CD4-positive, alpha-beta T cell treated with Interleukin-10 for 1 hour (primary cell): ENCODE data around the gene PRRC2B.

ENCODE experiments used
- DNase-seq: peaks from one replicate; pipeline ENCODE4 v3.0.0-alpha.2; 2020

PRRC2B gene

DNA sequence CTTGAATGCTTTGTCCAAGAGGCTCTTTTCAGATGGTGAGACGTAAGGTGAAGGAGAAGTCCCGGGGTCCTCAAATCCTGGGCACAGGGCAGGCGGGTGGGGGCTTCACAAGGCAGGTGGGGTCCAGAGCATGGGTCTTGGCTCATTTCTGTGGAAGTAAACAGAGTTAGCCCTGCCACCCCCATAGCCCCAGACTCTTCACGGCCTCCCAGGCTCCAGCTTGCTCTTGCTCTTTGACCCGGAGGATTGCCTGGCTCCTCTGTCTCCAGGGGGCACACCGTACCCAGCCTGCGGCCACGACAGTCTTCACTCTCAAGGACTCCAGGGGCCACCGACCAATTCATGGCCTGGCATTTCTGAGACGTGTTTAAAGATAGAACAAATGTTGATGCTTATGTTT is 80.0 kb downstream of the PRRC2B start:
- no peak for DNase-seq

DNA sequence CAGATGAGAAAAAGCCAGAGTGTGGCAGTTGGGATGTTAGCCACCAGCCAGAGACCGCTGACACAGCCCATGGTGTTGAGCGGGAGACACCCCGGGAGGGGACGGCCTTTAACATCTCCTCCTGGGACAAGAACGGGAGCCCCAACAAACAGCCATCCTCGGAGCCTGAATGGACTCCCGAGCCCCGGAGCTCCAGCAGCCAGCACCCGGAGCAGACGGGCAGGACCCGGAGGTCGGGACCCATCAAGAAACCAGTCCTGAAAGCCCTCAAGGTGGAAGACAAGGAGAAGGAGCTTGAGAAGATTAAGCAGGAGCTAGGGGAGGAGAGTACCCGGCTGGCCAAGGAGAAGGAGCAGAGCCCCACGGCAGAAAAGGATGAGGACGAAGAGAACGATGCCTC is 80.8 kb downstream of the PRRC2B start:
- no peak for DNase-seq

DNA sequence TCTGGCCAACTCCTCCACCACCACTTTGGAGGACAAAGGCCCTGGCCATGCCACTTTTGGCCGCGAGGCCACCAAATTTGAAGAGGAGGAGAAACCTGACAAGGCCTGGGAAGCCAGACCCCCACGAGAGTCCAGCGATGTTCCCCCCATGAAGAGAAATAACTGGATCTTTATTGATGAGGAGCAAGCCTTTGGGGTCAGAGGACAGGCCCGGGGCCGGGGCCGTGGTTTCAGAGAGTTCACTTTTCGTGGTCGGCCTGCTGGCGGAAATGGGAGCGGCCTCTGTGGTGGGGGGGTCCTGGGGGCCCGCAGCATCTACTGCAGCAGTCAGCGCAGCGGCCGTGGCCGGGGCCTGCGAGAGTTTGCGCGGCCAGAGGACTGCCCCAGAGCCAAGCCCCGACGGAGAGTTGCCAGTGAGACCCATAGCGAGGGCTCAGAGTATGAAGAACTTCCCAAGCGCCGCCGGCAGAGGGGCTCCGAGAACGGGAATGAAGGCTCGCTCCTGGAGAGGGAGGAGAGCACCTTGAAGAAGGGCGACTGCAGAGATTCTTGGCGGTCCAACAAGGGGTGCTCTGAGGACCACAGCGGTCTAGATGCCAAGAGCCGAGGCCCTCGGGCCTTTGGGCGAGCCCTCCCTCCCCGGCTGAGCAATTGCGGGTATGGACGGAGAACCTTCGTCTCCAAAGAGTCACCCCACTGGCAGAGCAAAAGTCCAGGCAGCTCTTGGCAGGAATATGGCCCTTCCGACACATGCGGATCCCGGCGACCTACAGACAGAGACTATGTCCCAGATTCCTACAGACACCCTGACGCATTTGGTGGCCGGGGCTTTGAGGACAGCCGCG is 81.4 kb downstream of the PRRC2B start:
- DNase-seq: no peak

DNA sequence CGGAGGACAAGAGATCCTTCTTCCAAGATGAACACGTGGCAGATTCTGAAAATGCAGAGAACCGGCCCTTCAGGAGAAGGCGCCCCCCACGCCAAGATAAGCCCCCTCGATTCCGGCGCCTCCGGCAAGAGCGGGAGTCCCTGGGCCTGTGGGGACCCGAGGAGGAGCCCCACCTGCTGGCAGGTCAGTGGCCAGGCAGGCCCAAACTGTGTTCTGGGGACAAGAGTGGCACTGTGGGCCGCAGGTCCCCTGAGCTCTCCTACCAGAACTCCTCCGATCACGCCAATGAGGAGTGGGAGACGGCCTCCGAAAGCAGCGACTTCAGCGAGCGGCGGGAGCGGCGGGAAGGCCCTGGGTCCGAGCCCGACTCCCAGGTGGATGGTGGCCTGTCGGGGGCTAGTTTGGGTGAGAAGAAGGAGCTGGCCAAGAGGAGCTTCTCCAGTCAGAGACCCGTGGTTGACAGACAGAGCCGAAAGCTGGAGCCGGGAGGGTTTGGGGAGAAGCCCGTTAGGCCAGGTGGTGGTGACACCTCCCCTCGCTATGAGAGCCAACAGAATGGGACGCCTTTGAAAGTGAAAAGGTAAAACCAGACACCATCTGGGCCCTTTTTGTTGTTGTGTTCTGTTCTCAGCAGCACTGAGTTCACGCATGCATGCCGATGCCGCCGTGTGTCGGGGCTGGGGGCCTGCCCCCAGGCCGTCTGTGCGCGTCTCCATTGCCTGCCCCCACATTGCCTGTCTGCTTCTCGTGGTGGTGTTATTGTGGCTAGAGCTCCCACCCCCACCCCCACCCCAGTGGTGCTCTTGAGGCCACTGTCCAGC is 82.3 kb downstream of the PRRC2B start:
- DNase-seq: no peak

DNA sequence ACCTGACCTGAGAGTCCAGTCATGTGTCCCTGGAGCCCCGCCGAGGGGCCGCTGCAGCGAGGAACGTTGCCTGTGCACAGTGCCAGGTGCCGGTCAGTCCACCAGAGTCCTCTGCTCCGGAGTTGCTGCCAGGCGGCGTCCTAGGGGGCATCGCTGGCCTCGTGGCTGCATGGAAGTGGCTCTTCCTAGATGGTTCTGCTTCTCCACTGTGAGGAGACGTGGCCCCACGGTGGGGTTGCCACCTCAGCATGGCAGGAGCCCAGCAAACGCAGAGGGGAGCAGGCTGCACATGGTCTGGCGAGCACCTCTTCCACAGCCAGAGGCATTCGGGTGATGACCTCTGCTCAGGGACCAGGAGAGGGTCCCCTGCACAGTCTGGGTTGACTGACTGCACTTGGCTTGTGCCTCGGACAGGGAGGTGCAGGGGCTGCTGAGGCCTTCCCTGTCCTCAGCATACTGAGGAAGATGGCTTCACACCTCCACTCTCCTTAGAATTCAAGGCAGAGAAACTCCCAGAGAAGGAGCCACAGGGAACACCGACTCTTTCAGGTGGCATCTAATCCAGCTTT is 83.0 kb downstream of the PRRC2B start:
- no peak for DNase-seq

DNA sequence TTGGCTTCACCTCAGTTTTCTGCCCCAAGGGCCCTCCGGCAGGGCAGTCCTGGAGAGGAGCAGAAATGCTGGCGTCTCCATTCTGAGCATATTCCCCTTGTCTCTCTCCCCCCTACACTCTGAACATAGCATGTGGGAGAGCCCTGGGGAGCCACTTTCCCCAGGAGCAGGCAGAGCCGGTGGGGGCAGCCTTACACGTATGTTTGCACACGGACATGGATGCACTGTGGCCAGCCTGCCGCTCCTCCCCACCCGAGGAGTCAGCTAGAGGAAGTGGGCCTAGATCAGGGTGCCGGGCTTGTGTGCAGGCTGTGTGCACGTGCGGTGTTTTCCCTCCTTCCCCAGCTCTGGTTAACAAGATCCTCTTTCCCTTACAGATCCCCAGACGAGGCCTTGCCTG is 83.5 kb downstream of the PRRC2B start:
- no peak for DNase-seq

DNA sequence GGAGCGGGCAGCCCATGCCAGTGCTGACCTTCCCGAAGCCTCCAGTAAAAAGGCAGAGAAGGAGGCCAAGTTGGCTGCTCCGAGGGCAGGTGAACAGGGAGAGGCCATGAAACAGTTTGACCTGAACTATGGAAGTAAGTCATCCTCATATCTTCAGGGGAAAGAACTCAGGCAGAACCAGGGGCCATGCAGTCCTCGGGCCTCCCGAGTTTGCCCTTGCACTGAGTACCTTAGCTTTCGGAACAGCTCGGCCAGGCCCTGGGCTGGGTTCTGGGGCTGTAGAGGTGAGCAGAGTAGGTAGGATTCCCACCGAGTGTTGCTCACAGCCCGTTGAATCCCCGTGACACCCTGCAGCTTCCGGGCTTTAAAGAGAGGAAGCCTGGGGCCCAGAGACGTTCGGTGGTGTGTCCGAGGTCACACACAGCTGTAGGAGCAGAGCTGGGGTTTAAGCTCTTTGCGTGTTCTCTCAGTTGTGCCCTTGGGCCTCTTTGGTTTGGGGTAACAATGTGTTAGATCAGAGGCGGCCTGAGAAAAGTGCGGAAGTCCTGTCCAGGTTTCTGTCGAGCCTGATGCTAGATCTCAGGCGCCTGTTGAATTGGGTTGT is 84.0 kb downstream of the PRRC2B start:
- DNase-seq: no peak

DNA sequence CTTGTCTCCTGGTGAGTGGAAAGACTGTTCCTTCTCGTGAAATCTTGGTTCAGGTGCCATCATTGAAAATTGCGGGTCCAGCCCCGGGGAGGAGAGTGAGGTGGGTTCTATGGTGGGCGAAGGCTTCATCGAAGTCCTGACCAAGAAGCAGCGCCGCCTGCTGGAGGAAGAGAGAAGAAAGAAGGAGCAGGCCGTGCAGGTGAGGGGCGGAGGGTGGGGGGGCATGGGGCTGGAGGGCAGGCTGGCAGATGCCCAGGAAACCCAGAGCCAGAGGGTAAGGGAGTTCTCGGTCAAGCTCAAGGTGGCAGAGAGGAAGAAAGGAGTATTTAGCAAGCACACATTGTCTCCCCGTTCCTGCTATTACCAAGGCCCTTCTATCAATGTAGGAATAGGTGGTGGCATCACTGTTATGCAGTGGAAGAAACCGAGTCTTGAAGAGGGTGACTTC is 84.6 kb downstream of the PRRC2B start:
- peak; percentile 66 for DNase-seq

DNA sequence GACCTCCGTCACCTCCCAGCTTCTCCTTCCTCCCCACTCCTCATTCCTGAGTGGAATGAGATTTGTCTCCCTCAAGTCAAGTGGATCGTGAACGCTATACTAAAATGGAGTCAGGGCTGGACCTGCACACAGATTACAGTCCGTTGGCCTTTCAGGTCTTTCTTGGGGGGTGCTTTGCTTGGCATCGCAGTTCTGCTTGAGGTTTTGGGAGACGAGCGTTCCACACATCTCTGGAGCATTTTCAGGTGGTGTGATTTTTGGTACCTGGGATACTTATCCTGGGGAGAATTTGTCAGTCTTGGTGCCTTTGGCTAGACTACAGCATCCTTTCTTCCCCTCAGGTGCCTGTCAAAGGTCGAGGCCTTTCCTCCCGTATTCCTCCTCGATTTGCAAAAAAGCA is 85.0 kb downstream of the PRRC2B start:
- no peak for DNase-seq

DNA sequence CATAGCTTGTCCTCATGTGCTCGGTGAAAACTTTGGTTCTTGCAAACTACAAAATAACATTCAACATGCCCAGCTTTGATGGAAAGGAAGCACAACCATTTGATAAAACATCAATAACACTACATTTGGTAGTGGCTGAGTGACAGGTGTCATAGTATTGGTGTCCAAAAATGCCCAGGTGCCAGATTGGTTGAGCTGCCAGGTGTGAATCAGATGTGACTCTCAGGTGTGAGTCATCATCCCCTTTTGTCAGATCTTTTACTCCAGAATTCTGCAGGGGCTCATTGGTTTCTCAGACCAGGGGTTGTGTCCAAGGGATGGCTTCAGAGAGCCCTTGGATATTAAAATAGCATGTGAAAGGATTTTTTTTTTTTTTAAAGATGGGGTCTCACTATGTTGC is 86.4 kb downstream of the PRRC2B start:
- DNase-seq: no peak

DNA sequence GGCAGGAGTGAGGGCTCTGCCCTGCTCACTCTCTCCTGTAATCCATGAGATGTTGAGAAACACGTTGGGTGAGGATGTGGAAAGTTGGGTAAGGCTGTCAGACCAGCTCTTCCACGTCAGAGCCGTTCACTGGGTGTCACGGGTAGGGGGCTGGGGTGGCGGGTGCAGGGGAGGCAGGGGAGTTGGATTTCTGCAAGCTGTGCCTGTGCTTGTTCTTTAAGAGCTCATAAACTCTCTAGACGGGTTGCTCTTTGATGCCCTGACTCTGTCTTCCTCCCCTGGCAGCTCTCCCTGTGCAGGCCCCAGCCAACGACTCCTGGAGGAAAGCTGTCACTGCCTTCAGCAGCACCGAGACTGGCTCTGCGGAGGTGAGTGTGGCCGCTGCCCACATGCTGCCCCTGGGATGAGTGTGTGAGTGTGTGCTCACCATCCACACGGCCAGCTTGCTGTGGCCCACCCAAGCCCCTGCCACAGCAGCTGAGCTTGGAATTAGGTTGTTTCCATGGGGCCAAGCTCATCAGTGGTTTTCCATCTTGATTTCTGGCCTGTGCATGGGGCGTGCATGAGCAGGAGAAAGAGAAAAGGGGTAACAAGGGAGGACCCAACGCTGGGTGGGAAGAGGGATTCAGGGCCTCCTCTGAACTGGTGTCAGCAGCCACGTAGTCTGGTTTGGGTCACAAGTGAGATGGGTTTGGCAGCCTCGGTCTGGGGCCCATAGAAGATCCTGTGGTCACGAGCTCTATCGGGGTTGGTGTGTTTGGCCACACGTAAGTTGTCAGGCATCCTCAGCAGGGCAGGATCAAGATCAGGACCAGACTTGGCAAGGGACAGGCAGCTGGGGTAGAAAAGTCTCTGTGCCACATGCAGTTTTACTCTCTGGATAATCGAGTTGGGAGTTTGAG is 87.8 kb downstream of the PRRC2B start:
- DNase-seq: no peak

DNA sequence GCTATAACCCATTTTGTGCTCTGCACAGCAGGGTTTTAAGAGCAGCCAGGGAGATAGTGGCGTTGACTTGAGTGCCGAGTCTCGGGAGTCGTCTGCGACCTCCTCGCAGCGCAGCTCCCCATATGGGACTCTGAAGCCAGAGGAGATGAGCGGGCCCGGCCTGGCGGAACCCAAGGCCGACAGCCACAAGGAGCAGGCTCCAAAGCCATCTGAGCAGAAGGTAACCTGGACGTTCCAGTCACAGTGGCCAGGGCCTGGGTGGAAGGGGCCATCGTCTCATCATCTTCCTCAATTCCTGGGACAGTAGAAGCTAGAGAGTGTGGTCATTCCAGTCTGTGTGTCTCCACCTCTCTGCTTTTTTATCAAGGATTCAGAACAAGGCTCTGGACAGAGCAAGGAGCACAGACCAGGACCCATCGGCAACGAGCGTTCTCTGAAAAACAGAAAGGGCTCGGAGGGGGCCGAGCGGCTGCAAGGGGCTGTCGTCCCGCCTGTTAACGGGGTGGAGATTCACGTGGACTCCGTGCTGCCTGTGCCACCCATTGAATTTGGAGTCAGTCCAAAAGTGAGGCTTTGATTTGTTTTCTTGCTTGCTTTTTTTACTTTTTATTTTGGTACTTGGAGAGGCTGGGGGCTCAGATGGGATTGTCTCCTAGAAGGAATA is 88.6 kb downstream of the PRRC2B start:
- no peak for DNase-seq

DNA sequence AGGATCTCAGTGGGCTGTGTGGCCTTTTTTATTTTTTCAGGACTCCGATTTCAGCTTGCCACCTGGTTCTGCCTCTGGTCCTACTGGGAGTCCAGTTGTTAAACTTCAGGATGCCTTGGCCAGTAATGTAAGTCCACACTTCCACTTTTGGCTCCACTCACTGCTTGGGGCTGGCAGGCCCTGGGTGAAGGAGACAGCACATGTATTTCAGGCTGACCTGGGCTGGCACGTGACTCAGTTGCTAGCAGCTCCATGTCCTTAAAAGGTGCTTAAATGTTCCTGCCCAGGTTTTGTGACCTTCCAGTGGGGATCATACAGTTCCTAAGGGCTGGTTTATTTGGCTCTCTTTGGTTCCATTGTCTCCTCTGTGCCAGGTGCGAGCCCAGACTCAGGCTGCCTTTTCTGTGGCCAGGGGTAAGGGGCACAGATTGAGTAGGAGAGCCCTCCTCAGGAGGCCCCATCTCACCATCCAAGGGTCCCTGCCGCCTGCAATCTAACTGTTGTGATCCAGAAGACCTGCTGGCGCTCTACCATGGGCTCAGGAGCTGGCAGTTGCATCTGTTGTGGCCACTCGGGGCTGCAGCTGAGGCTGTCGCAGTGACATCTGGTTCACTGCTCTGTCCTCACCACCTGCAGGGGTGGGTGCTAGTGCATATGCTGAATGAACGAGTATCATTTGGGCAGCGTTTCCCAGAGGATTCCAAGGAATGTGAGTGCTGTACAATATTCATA is 89.6 kb downstream of the PRRC2B start:
- DNase-seq: no peak

DNA sequence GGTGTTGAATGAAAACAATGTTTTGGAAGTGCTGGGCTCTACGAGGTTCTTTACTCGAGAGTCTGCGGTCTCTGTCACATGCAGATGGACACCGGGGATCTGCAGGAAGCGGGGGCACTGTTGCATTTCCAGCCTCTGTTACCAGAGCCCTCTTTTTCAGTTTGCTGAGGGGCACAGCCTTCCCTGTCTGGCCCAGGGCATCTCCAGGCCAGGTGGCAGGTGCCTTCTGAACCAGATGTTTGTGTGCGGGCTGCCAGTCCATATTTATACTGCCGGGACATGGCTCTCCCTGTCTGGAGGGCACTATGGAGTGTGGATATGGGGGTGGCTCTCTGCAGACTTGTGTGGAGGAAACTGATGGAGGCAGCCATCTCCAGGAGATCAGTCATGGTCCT is 90.2 kb downstream of the PRRC2B start:
- DNase-seq: no peak

DNA sequence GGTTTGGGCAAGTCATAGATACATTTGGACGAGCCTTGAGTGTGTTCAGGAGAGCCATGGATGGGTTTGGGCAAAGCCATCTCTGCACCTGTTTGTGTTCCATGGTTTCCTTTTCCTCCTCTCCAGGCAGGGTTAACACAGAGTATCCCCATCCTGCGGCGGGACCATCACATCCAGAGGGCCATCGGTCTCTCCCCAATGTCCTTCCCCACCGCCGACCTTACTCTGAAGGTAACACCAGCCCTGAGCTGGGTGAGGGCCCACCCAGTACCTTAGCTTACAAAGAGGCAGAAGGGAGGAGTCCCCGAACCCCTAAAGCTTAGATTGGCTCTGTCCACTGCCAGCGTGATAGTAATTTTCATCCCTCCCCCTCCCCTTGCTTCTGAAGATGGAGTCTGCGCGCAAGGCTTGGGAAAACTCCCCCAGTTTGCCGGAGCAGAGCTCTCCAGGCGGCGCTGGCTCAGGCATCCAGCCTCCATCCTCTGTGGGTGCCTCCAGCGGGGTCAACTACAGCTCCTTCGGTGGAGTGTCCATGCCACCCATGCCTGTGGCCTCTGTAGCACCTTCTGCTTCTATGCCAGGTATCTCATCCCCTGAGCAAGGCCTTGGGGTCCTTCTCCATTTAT is 90.8 kb downstream of the PRRC2B start:
- DNase-seq: no peak

DNA sequence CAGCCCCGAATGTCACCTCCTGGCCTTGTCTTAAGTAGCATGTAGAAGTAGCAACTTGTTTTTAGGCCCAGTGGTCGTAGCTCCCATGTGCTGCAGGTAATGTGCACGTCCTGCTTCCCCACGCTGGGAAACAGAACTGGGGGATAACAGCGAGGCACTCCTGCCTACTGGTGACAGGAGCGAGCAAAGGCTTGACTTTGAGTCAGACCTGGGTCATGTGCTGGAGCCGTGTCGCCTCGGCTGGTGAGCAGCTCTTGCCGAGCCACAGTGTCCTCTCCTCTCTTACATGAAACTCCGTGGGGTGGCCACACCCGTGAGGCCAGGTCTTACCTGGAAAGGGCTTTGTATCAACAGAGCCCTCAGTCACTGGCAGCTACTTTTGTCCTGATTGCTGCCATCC is 91.3 kb downstream of the PRRC2B start:
- DNase-seq: no peak

DNA sequence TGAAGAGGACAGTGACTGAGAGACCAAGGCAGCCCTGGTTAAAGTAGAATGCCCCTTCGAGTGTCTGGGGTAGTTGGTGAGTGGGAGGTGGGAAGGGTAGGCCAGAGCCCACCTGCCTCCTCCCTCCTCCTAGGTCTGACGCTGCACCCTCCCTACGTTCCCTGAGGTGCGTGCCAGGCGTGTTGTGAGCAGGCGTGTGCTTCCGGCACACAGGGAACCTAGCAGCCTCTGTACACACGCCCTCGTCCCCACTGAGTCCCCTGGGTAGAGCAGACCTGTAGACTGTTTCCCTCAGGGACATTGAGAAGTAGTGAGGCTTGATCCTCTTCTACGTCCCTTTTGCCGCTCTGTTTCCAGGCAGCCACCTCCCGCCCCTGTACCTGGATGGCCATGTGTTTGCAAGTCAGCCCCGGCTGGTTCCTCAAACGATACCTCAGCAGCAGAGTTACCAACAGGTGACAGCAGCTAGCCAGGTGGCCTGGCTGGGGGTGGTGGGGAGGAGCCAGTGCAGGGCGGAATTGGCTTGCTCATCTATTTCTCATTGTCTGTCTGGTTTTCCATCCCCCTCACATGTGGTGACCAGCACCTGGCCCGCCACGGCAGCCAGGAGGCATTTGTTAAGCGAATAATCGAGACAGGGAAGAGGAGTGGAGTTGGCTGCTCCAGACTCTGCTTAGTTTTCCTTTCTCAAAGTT is 92.0 kb downstream of the PRRC2B start:
- DNase-seq: no peak

DNA sequence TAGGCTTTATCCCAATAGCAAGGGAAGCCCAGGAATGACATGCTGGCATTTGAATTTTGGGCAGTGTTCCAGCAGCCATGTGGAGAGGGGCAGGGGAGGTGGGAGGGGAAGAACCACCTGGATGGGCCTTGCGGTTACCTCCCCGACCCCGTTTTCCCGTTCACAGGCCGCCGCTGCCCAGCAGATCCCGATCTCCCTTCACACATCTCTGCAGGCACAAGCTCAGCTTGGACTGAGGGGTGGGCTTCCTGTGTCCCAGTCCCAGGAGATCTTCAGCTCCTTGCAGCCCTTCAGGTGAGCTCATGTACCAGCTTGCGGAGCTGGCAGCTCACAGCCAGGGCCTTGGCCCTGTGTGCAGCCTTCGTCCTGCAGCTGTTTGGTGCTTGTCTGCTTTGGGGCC is 93.1 kb downstream of the PRRC2B start:
- DNase-seq: no peak

DNA sequence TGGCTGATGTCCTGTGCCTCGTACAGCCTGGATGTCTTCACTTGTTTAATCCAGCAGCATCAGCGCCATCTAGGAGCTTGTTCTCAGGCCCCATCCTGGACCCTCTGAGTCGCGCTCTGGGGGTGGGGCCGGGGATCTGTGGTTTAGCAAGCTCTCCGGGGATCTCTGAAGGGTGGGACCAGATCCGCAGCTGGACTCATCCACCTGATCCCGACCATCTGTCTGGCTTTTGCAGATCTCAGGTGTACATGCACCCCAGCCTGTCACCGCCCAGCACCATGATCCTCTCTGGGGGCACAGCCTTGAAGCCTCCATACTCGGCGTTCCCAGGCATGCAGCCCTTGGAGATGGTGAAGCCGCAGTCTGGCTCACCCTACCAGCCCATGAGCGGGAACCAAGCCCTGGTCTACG is 93.7 kb downstream of the PRRC2B start:
- DNase-seq: no peak

DNA sequence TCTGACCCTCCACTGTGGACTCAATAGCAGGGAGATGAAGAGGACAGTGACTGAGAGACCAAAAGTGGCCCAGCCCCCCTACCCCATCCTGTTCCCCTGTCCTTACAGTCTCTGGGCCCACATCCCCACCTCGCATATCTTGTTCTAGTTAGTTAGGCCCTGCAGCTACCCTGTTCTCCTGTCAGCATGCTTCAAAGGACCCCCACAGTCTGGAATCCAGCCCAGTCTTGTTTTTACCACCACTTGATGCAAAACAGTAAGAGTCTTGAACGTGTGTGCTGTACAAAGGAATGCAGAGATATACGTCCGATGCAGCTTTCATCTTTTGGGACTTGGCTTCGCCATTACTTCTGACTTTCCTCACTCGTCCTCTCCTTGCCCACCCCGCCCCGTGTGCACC is 96.6 kb downstream of the PRRC2B start:
- no peak for DNase-seq
